Gastroesophageal sphincter (tissue), 4 donors: ENCODE measurements around the gene OR5T2. TPM values are rescaled to one million over a fixed set of nuclear protein-coding genes. Genes with fewer than 3 reads are reported as not detected.

Experiments
- ATAC-seq: fragments of 150-250 bp; one replicate; pipeline ENCODE4 v1.9.1; 2016; ENCODE audit warnings: mild to moderate bottlenecking, moderate library complexity
- H3K27ac ChIP-seq, 4 donors: fragments of 200-600 bp; sonication (generic) in 3 of 4; 1 replicate in 3 of 4; 2 replicates in 1 of 4; pipeline ENCODE4 v1.5.1; 2016 to 2019
- H3K27me3 ChIP-seq: fragments of 200-600 bp; sonication (generic); one replicate; pipeline ENCODE4 v1.5.1; 2019
- H3K36me3 ChIP-seq, 2 donors: fragments of 200-600 bp; sonication (generic); one replicate each; pipeline ENCODE4 v1.5.1; 2019; ENCODE audit warnings: control low read depth in 1 of 2
- H3K4me1 ChIP-seq, 3 donors: fragments of 200-600 bp; sonication (generic); 1 replicate in 2 of 3; 2 replicates in 1 of 3; pipeline ENCODE4 v1.5.1; 2016 to 2019; ENCODE audit warnings: control low read depth in 2 of 3
- H3K4me3 ChIP-seq, 2 donors: fragments of 200-600 bp; sonication (generic); one replicate each; pipeline ENCODE4 v1.5.1; 2019; ENCODE audit warnings: mild to moderate bottlenecking in 1 of 2, moderate library complexity in 1 of 2
- H3K9me3 ChIP-seq, 3 donors: fragments of 200-600 bp; sonication (generic); one replicate each; pipeline ENCODE4 v1.5.1; 2017 to 2019; ENCODE audit warnings: control low read depth in 2 of 3
- EP300 ChIP-seq: sonication (generic); formaldehyde crosslinking; IDR thresholded peaks from one replicate; pipeline ENCODE4 v1.6.1; 2017; ENCODE audit warnings: antibody characterized with exemption, mild to moderate bottlenecking
- POLR2AphosphoS5 ChIP-seq: sonication (generic); formaldehyde crosslinking; IDR thresholded peaks from one replicate; pipeline ENCODE4 v1.6.1; 2017; ENCODE audit warnings: antibody characterized with exemption
- total RNA-seq, 4 donors: library from RNA; depleted of rRNA; stranded (reverse); fragments of >200 nt; gene quantifications; one replicate each; pipeline ENCODE4 v1.1.0, GENCODE V29; 2016

The OR5T2 gene
- total RNA-seq, 4 donors from 2014 or later: 0.35 TPM; not detected in 3

DNA sequence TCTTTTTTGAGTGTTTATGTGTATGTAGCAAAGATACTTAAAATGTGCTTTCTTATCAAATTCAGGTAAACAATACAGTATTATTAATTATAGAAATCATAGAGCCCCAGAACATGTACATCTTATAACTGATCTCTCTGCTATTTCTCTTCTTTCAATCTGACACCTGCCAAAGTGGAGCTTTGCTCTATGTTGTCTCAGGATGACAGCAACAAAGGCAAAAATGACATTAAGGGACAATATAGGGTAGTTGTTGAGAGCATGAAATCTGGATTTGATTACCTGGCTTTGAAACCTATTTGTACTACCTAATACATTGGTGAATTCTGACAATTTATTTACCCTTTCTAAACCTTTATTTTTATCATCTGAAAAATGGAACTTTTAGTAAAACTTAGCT is 50.6 kb downstream of the OR5T2 start:
- Histone ChIP-seq H3K9me3 (peaks cover 0 to 8% (median 0%) of the 10 kb centered on the region in 3 donors), H3K36me3 (no peaks in the 10 kb centered on the region), H3K27ac (no peak overlapping the region), H3K4me1 (no peaks in the 10 kb centered on the region), H3K27me3 (no peaks in the 10 kb centered on the region), H3K4me3 (no peak overlapping the region)
- ATAC-seq: no peak
- TF ChIP-seq EP300: no peak
- no peak for TF ChIP-seq POLR2AphosphoS5

Other genes starting within 250 kb of the OR5T2 start
- gene OR5F1, start 239.6 kb downstream of the OR5T2 start, total RNA-seq: not detected
- gene OR5AS1, start 206.6 kb downstream of the OR5T2 start, total RNA-seq: under 1 TPM in 1 of 4 donors, not detected in 3; 0.04 TPM
- not detected for gene OR8I2, start 140.9 kb downstream of the OR5T2 start, total RNA-seq
- gene OR8H2, start 130.6 kb downstream of the OR5T2 start, total RNA-seq: not detected
- not detected for gene OR8H3, start 111.9 kb downstream of the OR5T2 start, total RNA-seq
- gene OR8J3, start 94.1 kb downstream of the OR5T2 start, total RNA-seq: under 1 TPM in 1 of 4 donors, not detected in 3; 0.12 TPM
- gene OR8K5, start 73.9 kb downstream of the OR5T2 start, total RNA-seq: not detected
- gene OR5J2, start 57.6 kb downstream of the OR5T2 start, total RNA-seq: not detected
- not detected for gene OR5T3, start 18.0 kb upstream of the OR5T2 start, total RNA-seq
- not detected for gene OR5T1, start 39.9 kb upstream of the OR5T2 start, total RNA-seq
- not detected for gene OR8H1, start 58.0 kb upstream of the OR5T2 start, total RNA-seq
- gene OR8K3, start 80.9 kb upstream of the OR5T2 start, total RNA-seq: not detected
- gene OR8K1, start 111.8 kb upstream of the OR5T2 start, total RNA-seq: not detected
- not detected for gene OR8J1, start 120.0 kb upstream of the OR5T2 start, total RNA-seq
- gene OR8U1, start 141.4 kb upstream of the OR5T2 start, total RNA-seq: not detected
- gene OR5AL1, start 178.4 kb upstream of the OR5T2 start, total RNA-seq: not detected
- not detected for gene OR5M3, start 239.1 kb upstream of the OR5T2 start, total RNA-seq